GM04503 (cell line): ENCODE results near the gene FOXK1.
"Not testable (repeated sequence)": the region's sequence is repeated elsewhere in the genome, so short reads cannot be mapped to it uniquely, and the experiment has no call there.

Source experiments
- DNase-seq: peaks from one replicate; pipeline ENCODE4 v3.0.0-alpha.2; 2012; ENCODE audit warnings: low read depth

The FOXK1 gene

GRCh38 chr7:4800926-4801838 lies 119.1 kb downstream of the FOXK1 start:
- DNase-seq, result no peak

- no peak for DNase-seq
These were observed 119.7 kb downstream of the FOXK1 start for GRCh38 chr7:4801839-4802231.

GRCh38 chr7:4802577-4802976 lies 120.5 kb downstream of the FOXK1 start:
- DNase-seq, result not testable (repeated sequence)

- no peak for DNase-seq
These were observed 121.5 kb downstream of the FOXK1 start for GRCh38 chr7:4803397-4804241.

GRCh38 chr7:4805110-4805983 lies 123.3 kb downstream of the FOXK1 start:
- no peak for DNase-seq

- DNase-seq, result no peak
These were observed 123.8 kb downstream of the FOXK1 start for GRCh38 chr7:4805984-4806300.

GRCh38 chr7:4806983-4807597 lies 125.0 kb downstream of the FOXK1 start:
- DNase-seq, result no peak

- DNase-seq, result no peak
These were observed 125.5 kb downstream of the FOXK1 start for GRCh38 chr7:4807598-4808016.

- DNase-seq, result no peak
These were observed 125.9 kb downstream of the FOXK1 start for GRCh38 chr7:4808026-4808425.

GRCh38 chr7:4808565-4808964 lies 126.5 kb downstream of the FOXK1 start:
- DNase-seq, result no peak

GRCh38 chr7:4809091-4809591 lies 127.0 kb downstream of the FOXK1 start:
- DNase-seq, result no peak

- no peak for DNase-seq
These were observed 127.6 kb downstream of the FOXK1 start for GRCh38 chr7:4809666-4810065.

GRCh38 chr7:4814433-4814832 lies 132.3 kb downstream of the FOXK1 start:
- DNase-seq, result no peak

- DNase-seq, result no peak
These were observed 133.0 kb downstream of the FOXK1 start for GRCh38 chr7:4815121-4815520.

GRCh38 chr7:4815609-4816418 lies 133.7 kb downstream of the FOXK1 start:
- DNase-seq, result no peak

GRCh38 chr7:4816419-4817080 lies 134.5 kb downstream of the FOXK1 start:
- no peak for DNase-seq

- no peak for DNase-seq
These were observed 135.2 kb downstream of the FOXK1 start for GRCh38 chr7:4817178-4817901.

- DNase-seq, result no peak
These were observed 136.1 kb downstream of the FOXK1 start for GRCh38 chr7:4818000-4818794.
